HG03135 (cell line): ENCODE results near the gene CCDC82.

Source experiments
- ATAC-seq: cut with Tn5 transposase; IDR thresholded peaks from one replicate; pipeline ENCODE4 v1.9.1; 2021; ENCODE audit warnings: mild to moderate bottlenecking, moderate library complexity; ENCODE audit not compliant: unreplicated experiment

CCDC82 gene

GRCh38 chr11:96309016-96309642, 80.6 kb downstream of the CCDC82 start:
- no peak for ATAC-seq

- no peak for ATAC-seq
Observed at GRCh38 chr11:96307776-96308140, 82.0 kb downstream of the CCDC82 start.

- ATAC-seq: no peak
Observed at GRCh38 chr11:96306933-96307775, 82.6 kb downstream of the CCDC82 start.

GRCh38 chr11:96306600-96306932, 83.1 kb downstream of the CCDC82 start:
- ATAC-seq: no peak

- ATAC-seq: no peak
Observed at GRCh38 chr11:96306071-96306470, 83.6 kb downstream of the CCDC82 start.

- no peak for ATAC-seq
Observed at GRCh38 chr11:96303980-96304379, 85.7 kb downstream of the CCDC82 start.

GRCh38 chr11:96303064-96303463, 86.6 kb downstream of the CCDC82 start:
- no peak for ATAC-seq
